ENCODE results near the gene TRAT1. TPM values are rescaled to one million over a fixed set of nuclear protein-coding genes. Genes with fewer than 3 reads are reported as not detected.

The TRAT1 gene, protein sequence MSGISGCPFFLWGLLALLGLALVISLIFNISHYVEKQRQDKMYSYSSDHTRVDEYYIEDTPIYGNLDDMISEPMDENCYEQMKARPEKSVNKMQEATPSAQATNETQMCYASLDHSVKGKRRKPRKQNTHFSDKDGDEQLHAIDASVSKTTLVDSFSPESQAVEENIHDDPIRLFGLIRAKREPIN
- not detected in 2 replicates for total RNA-seq (2014; rRNA removed; shearing (Covaris generic); ENCODE audit: low replicate concordance)

DNA sequence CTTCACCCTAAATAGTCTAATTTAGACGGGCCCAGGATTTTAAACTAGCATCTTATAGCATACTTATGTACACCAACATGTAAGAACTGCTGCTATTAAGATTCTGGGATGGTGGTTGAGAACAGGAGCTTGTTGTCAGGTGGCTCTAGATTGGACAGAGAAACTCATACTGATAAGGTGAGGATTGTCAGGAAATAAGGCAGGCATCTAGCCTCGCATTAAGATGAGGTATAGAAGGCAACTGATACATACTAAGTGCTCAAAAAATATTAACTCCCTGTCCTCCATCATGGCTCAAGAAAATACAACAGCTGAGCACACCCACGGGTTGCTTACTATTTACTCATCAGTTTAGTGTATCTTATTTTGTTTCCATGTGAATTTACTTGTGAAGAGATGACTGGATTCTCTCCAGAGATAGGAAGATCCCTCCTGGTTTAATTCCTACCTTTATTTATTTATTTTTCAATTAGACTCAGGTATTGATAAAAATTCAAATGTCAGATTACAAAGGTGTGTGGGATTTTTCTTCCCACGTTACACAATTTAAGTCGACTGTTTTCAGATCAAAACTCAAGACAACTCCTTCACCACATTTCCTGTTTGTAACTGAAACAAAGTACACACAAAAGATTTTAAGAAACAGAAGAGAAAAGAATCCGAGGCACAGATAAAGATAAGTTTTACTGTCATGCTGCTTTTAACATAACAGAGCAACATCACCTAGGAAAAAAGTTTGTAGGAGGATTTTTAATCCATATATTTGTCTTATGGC is at the start of gene TRAT1:
Gene TRAT1, plus strand, starts transcription at position 664 of the 775 bp plus-strand sequence. CDS start 142 bp downstream, outside the sequence.
- Histone ChIP-seq H3K9me2 (replicated peaks; ENCODE audit: insufficient read depth, low read length) (no peaks in the 10 kb centered on the region), H3K79me2 (ENCODE audit: low read length) (no peaks in the 10 kb centered on the region), H3K9ac (ENCODE audit: low read length) (no peak within 1 kb of the TSS), H3K36me3 (ENCODE audit: insufficient read depth, low read length) (no peaks in the 10 kb centered on the region), H4K20me1 (ENCODE audit: insufficient read depth, low read depth, low read length) (no peaks in the 10 kb centered on the region), H3K27me3 (ENCODE audit: low read length) (no peaks in the 10 kb centered on the region), H2AFZ (ENCODE audit: low read length) (no peak within 1 kb of the TSS), H3K9me3 (ENCODE audit: low read length) (no peaks in the 10 kb centered on the region), H3K4me2 (ENCODE audit: low read depth, low read length, poor library complexity, severe bottlenecking) (no peak within 1 kb of the TSS), H3K4me1 (ENCODE audit: low read length) (no peaks in the 10 kb centered on the region), H3K27ac (ENCODE audit: low read length) (no peak within 1 kb of the TSS), H3K4me3 (ENCODE audit: low read length) (no peak within 1 kb of the TSS)
- no peak for DNase-seq

- H3K36me3 ChIP-seq (ENCODE audit: insufficient read depth, low read length) = no peaks in the 10 kb centered on the region
- no peak overlapping the region for H3K9ac ChIP-seq (ENCODE audit: low read length)
- H3K9me2 ChIP-seq (replicated peaks; ENCODE audit: insufficient read depth, low read length) = no peaks in the 10 kb centered on the region
- H3K27ac ChIP-seq (ENCODE audit: low read length) = no peak overlapping the region
- no peaks in the 10 kb centered on the region for H3K27me3 ChIP-seq (ENCODE audit: low read length)
- no peak overlapping the region for H3K4me3 ChIP-seq (ENCODE audit: low read length)
- H3K79me2 ChIP-seq (ENCODE audit: low read length) = no peaks in the 10 kb centered on the region
- H3K9me3 ChIP-seq (ENCODE audit: low read length) = no peaks in the 10 kb centered on the region
- H4K20me1 ChIP-seq (ENCODE audit: insufficient read depth, low read depth, low read length) = no peaks in the 10 kb centered on the region
- H2AFZ ChIP-seq (ENCODE audit: low read length) = no peak overlapping the region
- no peaks in the 10 kb centered on the region for H3K4me1 ChIP-seq (ENCODE audit: low read length)
- DNase-seq = no peak
- H3K4me2 ChIP-seq (ENCODE audit: low read depth, low read length, poor library complexity, severe bottlenecking) = no peak overlapping the region
These were observed 46.9 kb upstream of the TRAT1 start for GRCh38 chr3:108775649-108776048.

GRCh38 chr3:108779496-108779895 is 43.1 kb upstream of the TRAT1 start:
- Histone ChIP-seq H3K4me2 (ENCODE audit: low read depth, low read length, poor library complexity, severe bottlenecking) (no peak overlapping the region), H4K20me1 (ENCODE audit: insufficient read depth, low read depth, low read length) (no peaks in the 10 kb centered on the region), H3K27me3 (ENCODE audit: low read length) (no peaks in the 10 kb centered on the region), H3K27ac (ENCODE audit: low read length) (no peak overlapping the region), H3K4me1 (ENCODE audit: low read length) (no peaks in the 10 kb centered on the region), H3K4me3 (ENCODE audit: low read length) (no peak overlapping the region), H3K9me3 (ENCODE audit: low read length) (no peaks in the 10 kb centered on the region), H2AFZ (ENCODE audit: low read length) (no peak overlapping the region), H3K36me3 (ENCODE audit: insufficient read depth, low read length) (no peaks in the 10 kb centered on the region), H3K9ac (ENCODE audit: low read length) (no peak overlapping the region), H3K9me2 (replicated peaks; ENCODE audit: insufficient read depth, low read length) (no peaks in the 10 kb centered on the region), H3K79me2 (ENCODE audit: low read length) (no peaks in the 10 kb centered on the region)
- no peak for DNase-seq

- no peak overlapping the region for H3K27ac ChIP-seq (ENCODE audit: low read length)
- H3K4me3 ChIP-seq (ENCODE audit: low read length) = no peak overlapping the region
- no peaks in the 10 kb centered on the region for H4K20me1 ChIP-seq (ENCODE audit: insufficient read depth, low read depth, low read length)
- no peak for DNase-seq
- H3K4me1 ChIP-seq (ENCODE audit: low read length) = no peaks in the 10 kb centered on the region
- H3K9me2 ChIP-seq (replicated peaks; ENCODE audit: insufficient read depth, low read length) = no peaks in the 10 kb centered on the region
- no peaks in the 10 kb centered on the region for H3K79me2 ChIP-seq (ENCODE audit: low read length)
- H3K9me3 ChIP-seq (ENCODE audit: low read length) = no peaks in the 10 kb centered on the region
- no peak overlapping the region for H3K4me2 ChIP-seq (ENCODE audit: low read depth, low read length, poor library complexity, severe bottlenecking)
- H2AFZ ChIP-seq (ENCODE audit: low read length) = no peak overlapping the region
- no peaks in the 10 kb centered on the region for H3K27me3 ChIP-seq (ENCODE audit: low read length)
- no peaks in the 10 kb centered on the region for H3K36me3 ChIP-seq (ENCODE audit: insufficient read depth, low read length)
- no peak overlapping the region for H3K9ac ChIP-seq (ENCODE audit: low read length)
These were observed 42.4 kb upstream of the TRAT1 start for GRCh38 chr3:108780235-108780634.

DNA sequence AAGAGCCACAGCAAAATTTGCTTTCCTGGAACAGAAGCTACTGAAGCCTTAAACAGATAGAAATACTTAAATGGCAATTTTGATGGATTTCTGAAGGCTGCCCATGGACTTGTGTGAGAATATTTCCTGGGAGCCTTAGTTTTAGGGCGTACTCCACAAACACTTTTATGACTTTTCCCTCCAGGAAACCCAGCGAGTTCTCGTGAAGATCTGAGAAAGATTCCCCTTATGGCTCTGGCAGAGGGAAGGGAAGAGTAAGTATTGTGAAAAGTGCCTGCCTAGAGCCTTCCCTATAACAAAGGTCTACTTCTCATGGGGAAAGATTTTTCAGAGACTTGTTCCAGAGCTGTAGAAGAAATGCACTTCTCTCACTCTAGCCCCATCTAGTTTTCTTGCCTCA is 31.1 kb upstream of the TRAT1 start:
- no peak overlapping the region for H3K27ac ChIP-seq (ENCODE audit: low read length)
- DNase-seq = no peak
- H3K4me3 ChIP-seq (ENCODE audit: low read length) = no peak overlapping the region
- H4K20me1 ChIP-seq (ENCODE audit: insufficient read depth, low read depth, low read length) = no peaks in the 10 kb centered on the region
- H3K79me2 ChIP-seq (ENCODE audit: low read length) = no peaks in the 10 kb centered on the region
- H3K36me3 ChIP-seq (ENCODE audit: insufficient read depth, low read length) = no peaks in the 10 kb centered on the region
- H3K9me3 ChIP-seq (ENCODE audit: low read length) = no peaks in the 10 kb centered on the region
- no peaks in the 10 kb centered on the region for H3K4me1 ChIP-seq (ENCODE audit: low read length)
- H3K4me2 ChIP-seq (ENCODE audit: low read depth, low read length, poor library complexity, severe bottlenecking) = no peak overlapping the region
- no peaks in the 10 kb centered on the region for H3K27me3 ChIP-seq (ENCODE audit: low read length)
- no peak overlapping the region for H3K9ac ChIP-seq (ENCODE audit: low read length)
- no peaks in the 10 kb centered on the region for H3K9me2 ChIP-seq (replicated peaks; ENCODE audit: insufficient read depth, low read length)
- no peak overlapping the region for H2AFZ ChIP-seq (ENCODE audit: low read length)

GRCh38 chr3:108804437-108804836 is 18.1 kb upstream of the TRAT1 start:
- Histone ChIP-seq H3K79me2 (ENCODE audit: low read length) (no peaks in the 10 kb centered on the region), H3K4me1 (ENCODE audit: low read length) (no peaks in the 10 kb centered on the region), H3K27ac (ENCODE audit: low read length) (no peak overlapping the region), H3K9me2 (replicated peaks; ENCODE audit: insufficient read depth, low read length) (no peaks in the 10 kb centered on the region), H3K9ac (ENCODE audit: low read length) (no peak overlapping the region), H3K4me3 (ENCODE audit: low read length) (no peak overlapping the region), H3K27me3 (ENCODE audit: low read length) (no peaks in the 10 kb centered on the region), H4K20me1 (ENCODE audit: insufficient read depth, low read depth, low read length) (no peaks in the 10 kb centered on the region), H3K4me2 (ENCODE audit: low read depth, low read length, poor library complexity, severe bottlenecking) (no peak overlapping the region), H3K9me3 (ENCODE audit: low read length) (no peaks in the 10 kb centered on the region), H3K36me3 (ENCODE audit: insufficient read depth, low read length) (no peaks in the 10 kb centered on the region), H2AFZ (ENCODE audit: low read length) (no peak overlapping the region)
- no peak for DNase-seq

GRCh38 chr3:108804966-108805365 is 17.6 kb upstream of the TRAT1 start:
- no peak for DNase-seq
- Histone ChIP-seq H3K27me3 (ENCODE audit: low read length) (no peaks in the 10 kb centered on the region), H3K36me3 (ENCODE audit: insufficient read depth, low read length) (no peaks in the 10 kb centered on the region), H3K4me3 (ENCODE audit: low read length) (no peak overlapping the region), H3K27ac (ENCODE audit: low read length) (no peak overlapping the region), H3K9ac (ENCODE audit: low read length) (no peak overlapping the region), H3K79me2 (ENCODE audit: low read length) (no peaks in the 10 kb centered on the region), H3K9me3 (ENCODE audit: low read length) (no peaks in the 10 kb centered on the region), H3K9me2 (replicated peaks; ENCODE audit: insufficient read depth, low read length) (no peaks in the 10 kb centered on the region), H2AFZ (ENCODE audit: low read length) (no peak overlapping the region), H3K4me2 (ENCODE audit: low read depth, low read length, poor library complexity, severe bottlenecking) (no peak overlapping the region), H4K20me1 (ENCODE audit: insufficient read depth, low read depth, low read length) (no peaks in the 10 kb centered on the region), H3K4me1 (ENCODE audit: low read length) (no peaks in the 10 kb centered on the region)

DNA sequence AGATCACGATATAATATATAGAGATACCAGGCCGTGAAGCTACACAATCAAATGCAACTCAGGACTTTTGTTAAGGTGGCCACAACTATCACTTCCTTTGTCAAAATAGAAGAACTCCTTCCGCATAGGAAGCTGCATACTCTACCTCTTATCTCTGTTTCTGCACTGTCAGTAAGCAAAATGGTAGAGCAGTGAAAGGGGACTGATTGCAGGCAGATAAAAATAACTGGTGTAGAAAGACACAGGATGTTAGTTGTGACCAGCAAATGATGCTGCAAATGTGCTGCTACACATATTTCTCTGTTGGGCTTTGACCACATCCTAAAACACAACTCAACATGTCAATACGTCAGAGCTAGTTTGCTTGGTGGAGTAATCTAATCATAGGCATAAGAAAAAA is 16.3 kb upstream of the TRAT1 start:
- DNase-seq = no peak

More for the DNA sequence above, 16.3 kb upstream of the TRAT1 start:
- Histone ChIP-seq H4K20me1 (ENCODE audit: insufficient read depth, low read depth, low read length) (no peaks in the 10 kb centered on the region), H3K4me3 (ENCODE audit: low read length) (no peak overlapping the region), H3K27me3 (ENCODE audit: low read length) (no peaks in the 10 kb centered on the region), H3K79me2 (ENCODE audit: low read length) (no peaks in the 10 kb centered on the region), H3K36me3 (ENCODE audit: insufficient read depth, low read length) (no peaks in the 10 kb centered on the region), H3K9ac (ENCODE audit: low read length) (no peak overlapping the region), H3K9me3 (ENCODE audit: low read length) (no peaks in the 10 kb centered on the region), H2AFZ (ENCODE audit: low read length) (no peak overlapping the region), H3K4me1 (ENCODE audit: low read length) (no peaks in the 10 kb centered on the region), H3K4me2 (ENCODE audit: low read depth, low read length, poor library complexity, severe bottlenecking) (no peak overlapping the region), H3K27ac (ENCODE audit: low read length) (no peak overlapping the region), H3K9me2 (replicated peaks; ENCODE audit: insufficient read depth, low read length) (no peaks in the 10 kb centered on the region)

All from Karpas-422 (cell line).